Trophoblast cell (in vitro differentiated cells and primary cell): Measurements from ENCODE around the gene MBP.
A peak's percentile ranks its signal among the peaks of the same experiment; 100 is the strongest.

Source experiments
- DNase-seq, 2 donors: peaks; one replicate each; pipeline ENCODE4 v3.0.0-alpha.2; 2016
- H2AFZ ChIP-seq: 2 replicates; pipeline ENCODE4 v1.6.1; 2013; ENCODE audit warnings: low read length, moderate library complexity, mild to moderate bottlenecking; ENCODE audit not compliant: insufficient read depth, poor library complexity
- H2AK5ac ChIP-seq: 2 replicates; pipeline ENCODE4 v1.6.1; 2013; ENCODE audit warnings: mild to moderate bottlenecking, low read length
- H2BK120ac ChIP-seq: 2 replicates; pipeline ENCODE4 v1.6.1; 2013; ENCODE audit warnings: low read length, mild to moderate bottlenecking, moderate library complexity; ENCODE audit not compliant: insufficient read depth, poor library complexity
- H2BK12ac ChIP-seq: 2 replicates; pipeline ENCODE4 v1.6.1; 2013; ENCODE audit warnings: mild to moderate bottlenecking, low read length, moderate library complexity
- H2BK5ac ChIP-seq: 2 replicates; pipeline ENCODE4 v1.6.1; 2013; ENCODE audit warnings: low read length, low read depth, moderate library complexity, mild to moderate bottlenecking; ENCODE audit not compliant: poor library complexity
- H3K14ac ChIP-seq: 2 replicates; pipeline ENCODE4 v1.6.1; 2013; ENCODE audit warnings: mild to moderate bottlenecking, low read length
- H3K18ac ChIP-seq: 2 replicates; pipeline ENCODE4 v1.6.1; 2013; ENCODE audit warnings: mild to moderate bottlenecking, low read length
- H3K23ac ChIP-seq: 2 replicates; pipeline ENCODE4 v1.6.1; 2013; ENCODE audit warnings: low read length
- H3K27ac ChIP-seq: 2 replicates; pipeline ENCODE4 v1.5.1; 2013; ENCODE audit warnings: low read depth, mild to moderate bottlenecking, inconsistent platforms, low read length, moderate library complexity
- H3K27me3 ChIP-seq: 2 replicates; pipeline ENCODE4 v1.6.1; 2013; ENCODE audit warnings: inconsistent platforms, mild to moderate bottlenecking, low read length, moderate library complexity; ENCODE audit not compliant: insufficient read depth
- H3K36me3 ChIP-seq, 2 experiments: 1 replicate in 1 of 2; 2 replicates in 1 of 2; pipeline ENCODE4 v1.6.1; 2013; ENCODE audit warnings: low read length in 2 of 2, mild to moderate bottlenecking in 2 of 2, moderate library complexity in 1 of 2; ENCODE audit not compliant: insufficient read depth in 2 of 2, control insufficient read depth in 1 of 2
- H3K4ac ChIP-seq: 2 replicates; pipeline ENCODE4 v1.6.1; 2013; ENCODE audit warnings: low read depth, mild to moderate bottlenecking, low read length, moderate library complexity
- H3K4me1 ChIP-seq, 2 experiments: 1 replicate in 1 of 2; 2 replicates in 1 of 2; pipeline ENCODE4 v1.6.1; 2013; ENCODE audit warnings: low read length in 2 of 2, mild to moderate bottlenecking in 2 of 2, moderate library complexity in 1 of 2; ENCODE audit not compliant: insufficient read depth in 2 of 2, control insufficient read depth in 1 of 2
- H3K4me2 ChIP-seq: 2 replicates; pipeline ENCODE4 v1.6.1; 2013; ENCODE audit warnings: inconsistent platforms, mild to moderate bottlenecking, low read length, moderate library complexity
- H3K4me3 ChIP-seq: 2 replicates; pipeline ENCODE4 v1.5.1; 2013; ENCODE audit warnings: mild to moderate bottlenecking, low read depth, low read length, inconsistent platforms
- H3K79me1 ChIP-seq: one replicate; pipeline ENCODE4 v1.6.1; 2013; ENCODE audit warnings: low read length
- H3K79me2 ChIP-seq: 2 replicates; pipeline ENCODE4 v1.6.1; 2013; ENCODE audit warnings: low read length, mild to moderate bottlenecking; ENCODE audit not compliant: control insufficient read depth, insufficient read depth, poor library complexity
- H3K9ac ChIP-seq: 2 replicates; pipeline ENCODE4 v1.6.1; 2013; ENCODE audit warnings: mild to moderate bottlenecking, low read length
- H3K9me3 ChIP-seq: 2 replicates; pipeline ENCODE4 v1.6.1; 2013; ENCODE audit warnings: low read depth, mild to moderate bottlenecking, control low read depth, inconsistent platforms, low read length; ENCODE audit not compliant: insufficient read depth
- H4K12ac ChIP-seq: 2 replicates; pipeline ENCODE4 v1.6.1; 2013; ENCODE audit warnings: low read depth, mild to moderate bottlenecking, low read length, moderate library complexity
- H4K8ac ChIP-seq: 2 replicates; pipeline ENCODE4 v1.6.1; 2013; ENCODE audit warnings: low read depth, mild to moderate bottlenecking, low read length, moderate library complexity
- H4K91ac ChIP-seq: one replicate; pipeline ENCODE4 v1.6.1; 2013; ENCODE audit warnings: low read depth, mild to moderate bottlenecking, low read length, moderate library complexity
- WGBS: extraction: QIAGEN DNeasy Blood & Tissue Kit; methylation state at CpG from one replicate; pipeline ENCODE4 v1.1.7; 2013; ENCODE audit warnings: missing lambda C conversion rate; ENCODE audit not compliant: insufficient read length, insufficient coverage; ENCODE audit errors: extremely low coverage; 5-methylcytosine and 5-hydroxymethylcytosine counted together

Gene MBP

GRCh38 chr18:77015771-77016710 lies 116.5 kb downstream of the MBP start:
- peaks cover 7 to 14% of the 10 kb centered on the region in 2 experiments for H3K36me3 ChIP-seq
- H2BK120ac ChIP-seq: no peak overlapping the region
- H3K79me2 ChIP-seq: no peaks in the 10 kb centered on the region
- H3K9ac ChIP-seq: no peak overlapping the region
- no peaks in the 10 kb centered on the region for H3K9me3 ChIP-seq
- H3K4me2 ChIP-seq: no peak overlapping the region
- no peak overlapping the region for H3K4ac ChIP-seq
- H4K12ac ChIP-seq: no peak overlapping the region
- no peak overlapping the region for H3K27ac ChIP-seq
- no peak overlapping the region for H3K23ac ChIP-seq
- H3K14ac ChIP-seq: no peak overlapping the region
- no peak overlapping the region for H4K8ac ChIP-seq
- no peak overlapping the region for H2BK12ac ChIP-seq
- no peak overlapping the region for H2BK5ac ChIP-seq
- no peaks in the 10 kb centered on the region for H3K79me1 ChIP-seq
- no peak overlapping the region for H3K4me3 ChIP-seq
- H3K27me3 ChIP-seq: no peaks in the 10 kb centered on the region
- H4K91ac ChIP-seq: no peak overlapping the region
- no peak overlapping the region for H3K18ac ChIP-seq
- H2AFZ ChIP-seq: no peak overlapping the region
- H3K4me1 ChIP-seq: no peaks in the 10 kb centered on the region
- DNase-seq: no peak
- no CpG with 5 or more reads among the region's 16 CpGs for WGBS
- no peak overlapping the region for H2AK5ac ChIP-seq

GRCh38 chr18:77015169-77015568 lies 117.4 kb downstream of the MBP start:
- peaks cover 7 to 12% of the 10 kb centered on the region in 2 experiments for H3K36me3 ChIP-seq
- no peaks in the 10 kb centered on the region for H3K79me2 ChIP-seq
- no peak overlapping the region for H2BK120ac ChIP-seq
- H2AK5ac ChIP-seq: no peak overlapping the region
- no peaks in the 10 kb centered on the region for H3K27me3 ChIP-seq
- H3K4me2 ChIP-seq: no peak overlapping the region
- H3K27ac ChIP-seq: no peak overlapping the region
- H3K4me1 ChIP-seq: no peaks in the 10 kb centered on the region
- H3K9me3 ChIP-seq: no peaks in the 10 kb centered on the region
- H3K23ac ChIP-seq: no peak overlapping the region
- H2BK12ac ChIP-seq: no peak overlapping the region
- H4K8ac ChIP-seq: no peak overlapping the region
- no peak overlapping the region for H3K4me3 ChIP-seq
- no peak overlapping the region for H3K18ac ChIP-seq
- no peaks in the 10 kb centered on the region for H3K79me1 ChIP-seq
- H4K12ac ChIP-seq: no peak overlapping the region
- H3K9ac ChIP-seq: no peak overlapping the region
- no peak overlapping the region for H4K91ac ChIP-seq
- no peak overlapping the region for H3K14ac ChIP-seq
- no peak overlapping the region for H2AFZ ChIP-seq
- H3K4ac ChIP-seq: no peak overlapping the region
- no peak overlapping the region for H2BK5ac ChIP-seq
- peak in 1 of 2 donors; percentile 25 for DNase-seq
- no CpG with 5 or more reads among the region's 4 CpGs for WGBS

GRCh38 chr18:77014538-77014937 lies 118.0 kb downstream of the MBP start:
- H3K4ac ChIP-seq: no peak overlapping the region
- no peak overlapping the region for H3K4me3 ChIP-seq
- H2AFZ ChIP-seq: no peak overlapping the region
- DNase-seq: no peak
- H4K91ac ChIP-seq: no peak overlapping the region
- no peak overlapping the region for H2BK12ac ChIP-seq
- H3K9ac ChIP-seq: no peak overlapping the region
- no peak overlapping the region for H2BK120ac ChIP-seq
- no peak overlapping the region for H2AK5ac ChIP-seq
- no peak overlapping the region for H3K18ac ChIP-seq
- H3K23ac ChIP-seq: no peak overlapping the region
- H3K79me1 ChIP-seq: no peaks in the 10 kb centered on the region
- peaks cover 7 to 12% of the 10 kb centered on the region in 2 experiments for H3K36me3 ChIP-seq
- H3K9me3 ChIP-seq: no peaks in the 10 kb centered on the region
- no CpG with 5 or more reads among the region's 5 CpGs for WGBS
- no peak overlapping the region for H3K14ac ChIP-seq
- no peak overlapping the region for H3K4me2 ChIP-seq
- H3K27me3 ChIP-seq: no peaks in the 10 kb centered on the region
- no peak overlapping the region for H4K8ac ChIP-seq
- no peaks in the 10 kb centered on the region for H3K4me1 ChIP-seq
- no peak overlapping the region for H3K27ac ChIP-seq
- H2BK5ac ChIP-seq: no peak overlapping the region
- H4K12ac ChIP-seq: no peak overlapping the region
- H3K79me2 ChIP-seq: no peaks in the 10 kb centered on the region

DNA sequence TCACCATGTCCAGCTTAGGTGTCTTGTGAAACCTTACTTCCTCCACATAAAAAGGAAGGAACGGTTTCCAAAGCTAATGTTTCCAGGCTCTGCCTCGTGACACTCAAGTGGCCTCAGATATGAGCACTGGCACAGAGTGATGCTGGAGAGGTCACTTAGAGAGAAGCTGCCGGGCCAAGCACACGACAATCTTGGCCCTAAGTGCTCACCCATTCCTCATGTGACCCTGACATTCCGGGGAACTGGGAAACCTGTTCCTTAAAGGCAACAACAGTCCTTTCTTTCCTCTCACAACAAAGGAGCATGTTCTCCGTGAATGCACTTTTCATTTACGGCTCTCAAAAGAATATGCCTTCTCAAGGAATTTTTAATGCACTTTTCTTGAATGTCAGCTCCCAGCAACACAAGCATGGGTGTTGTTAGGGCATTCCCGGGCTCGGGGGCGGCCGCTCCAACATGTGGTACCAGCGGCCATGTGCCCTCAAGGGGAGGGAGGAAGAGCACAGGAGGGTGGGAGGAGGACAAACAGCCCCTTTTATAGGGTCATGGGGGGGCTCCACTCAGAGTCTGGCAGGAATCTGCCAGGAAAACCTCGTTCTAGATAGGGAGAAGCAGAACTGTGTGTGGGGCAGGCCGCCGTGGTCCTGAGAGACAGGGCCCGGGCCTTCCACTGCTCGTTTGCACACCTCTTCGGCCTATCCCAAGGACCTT lies 118.6 kb downstream of the MBP start:
- Histone ChIP-seq H3K4ac (no peak overlapping the region), H2BK12ac (no peak overlapping the region), H3K9ac (no peak overlapping the region), H3K4me2 (no peak overlapping the region), H2BK5ac (no peak overlapping the region), H3K4me3 (no peak overlapping the region), H2BK120ac (no peak overlapping the region), H2AK5ac (no peak overlapping the region), H3K14ac (no peak overlapping the region), H4K12ac (no peak overlapping the region), H3K9me3 (no peaks in the 10 kb centered on the region), H3K36me3 (peaks cover 7 to 12% of the 10 kb centered on the region in 2 experiments), H2AFZ (no peak overlapping the region), H3K27me3 (no peaks in the 10 kb centered on the region), H3K27ac (no peak overlapping the region), H3K23ac (no peak overlapping the region), H3K79me2 (no peaks in the 10 kb centered on the region), H4K91ac (no peak overlapping the region), H4K8ac (no peak overlapping the region), H3K18ac (no peak overlapping the region), H3K79me1 (no peaks in the 10 kb centered on the region), H3K4me1 (no peaks in the 10 kb centered on the region)
- DNase-seq: peak in 1 of 2 donors; percentile 21
- no CpG with 5 or more reads among the region's 18 CpGs for WGBS
